Effector memory CD8-positive, alpha-beta T cell (primary cell): ENCODE measurements around the gene SPIN2B.
"Not testable (repeated sequence)": the region's sequence is repeated elsewhere in the genome, so short reads cannot be mapped to it uniquely, and the experiment has no call there.

ENCODE experiments used
- ATAC-seq: fragments of 150-1000 bp; cut with Tn5 transposase; replicated peaks from 2 replicates; pipeline ENCODE4 v1.10.0; 2021; ENCODE audit warnings: mild to moderate bottlenecking, moderate library complexity
- DNase-seq, 3 experiments: peaks; one replicate each; pipeline ENCODE4 v3.0.0; 2021
- H3K27ac Mint-ChIP-seq, 2 donors: one replicate each; pipeline ENCODE4 v1.8.0; 2022; ENCODE audit warnings: mild to moderate bottlenecking in 2 of 2, mixed read lengths in 2 of 2, moderate library complexity in 2 of 2
- H3K27me3 Mint-ChIP-seq, 2 donors: one replicate each; pipeline ENCODE4 v1.8.0; 2022; ENCODE audit warnings: mixed read lengths in 2 of 2
- H3K36me3 Mint-ChIP-seq: one replicate; pipeline ENCODE4 v1.8.0; 2022; ENCODE audit warnings: mild to moderate bottlenecking, moderate library complexity, mixed read lengths; ENCODE audit not compliant: insufficient read depth
- H3K4me1 Mint-ChIP-seq, 2 donors: one replicate each; pipeline ENCODE4 v1.8.0; 2022; ENCODE audit warnings: low read depth in 2 of 2, mixed read lengths in 2 of 2
- H3K4me3 Mint-ChIP-seq, 2 donors: one replicate each; pipeline ENCODE4 v1.8.0; 2022; ENCODE audit warnings: mild to moderate bottlenecking in 2 of 2, mixed read lengths in 2 of 2, moderate library complexity in 2 of 2
- H3K9me3 Mint-ChIP-seq, 2 donors: one replicate each; pipeline ENCODE4 v1.8.0; 2022; ENCODE audit warnings: mixed read lengths in 2 of 2
- total RNA-seq, 9 experiments: gene quantifications; one replicate each; lab custom pipeline; 2026; lab: John Stamatoyannopoulos, UW

SPIN2B gene
- 1.2 to 4.6 (median 2.5) reads per million in 9 experiments for total RNA-seq

- H3K9me3 Mint-ChIP-seq: no peaks in the 10 kb centered on the region
Observed at GRCh38 chrX:57121162-57121755, at the start of gene SPIN2B. Gene SPIN2B, minus strand, starts transcription at chrX:57121548.

GRCh38 chrX:57156397-57157049 lies 35.2 kb upstream of the SPIN2B start:
- no peaks in the 10 kb centered on the region for H3K36me3 Mint-ChIP-seq
- DNase-seq: no peak
- no peaks in the 10 kb centered on the region for H3K27me3 Mint-ChIP-seq
- no peaks in the 10 kb centered on the region for H3K4me1 Mint-ChIP-seq
- H3K27ac Mint-ChIP-seq: no peak overlapping the region
- no peaks in the 10 kb centered on the region for H3K9me3 Mint-ChIP-seq
- H3K4me3 Mint-ChIP-seq: no peak overlapping the region
- no peak for ATAC-seq

More at GRCh38 chrX:57121162-57121755, at the start of gene SPIN2B:
- Mint-ChIP-seq H3K27me3 (no peaks in the 10 kb centered on the region), H3K36me3 (peaks cover 7% of the 10 kb centered on the region), H3K4me1 (peaks cover 5 to 9% of the 10 kb centered on the region in 2 donors), H3K4me3 (peak within 1 kb of the TSS; percentile 91 to 95), H3K27ac (peak within 1 kb of the TSS; percentile 94 to 96)
- DNase-seq: peak; percentile 61 to 64 (median 63)
- ATAC-seq: peak; percentile 99

GRCh38 chrX:57155171-57155570 lies 33.8 kb upstream of the SPIN2B start:
- Mint-ChIP-seq H3K4me3 (no peak overlapping the region), H3K36me3 (no peaks in the 10 kb centered on the region), H3K27me3 (no peaks in the 10 kb centered on the region), H3K9me3 (no peaks in the 10 kb centered on the region), H3K27ac (no peak overlapping the region), H3K4me1 (no peaks in the 10 kb centered on the region)
- ATAC-seq: no peak
- DNase-seq: no peak

- not testable (repeated sequence) for H3K27ac Mint-ChIP-seq, H3K9me3 Mint-ChIP-seq, ATAC-seq, H3K27me3 Mint-ChIP-seq, H3K36me3 Mint-ChIP-seq, H3K4me3 Mint-ChIP-seq, H3K4me1 Mint-ChIP-seq, DNase-seq
Observed at GRCh38 chrX:57152222-57152621, 30.9 kb upstream of the SPIN2B start.

GRCh38 chrX:57138674-57139073 lies 17.3 kb upstream of the SPIN2B start:
- Mint-ChIP-seq H3K27me3 (no peaks in the 10 kb centered on the region), H3K27ac (no peak overlapping the region), H3K4me1 (peaks cover 5 to 6% of the 10 kb centered on the region in 2 donors), H3K36me3 (no peaks in the 10 kb centered on the region), H3K9me3 (peaks cover 0 to 2% of the 10 kb centered on the region in 2 donors), H3K4me3 (no peak overlapping the region)
- no peak for DNase-seq
- ATAC-seq: no peak

- Mint-ChIP-seq H3K4me3 (no peak overlapping the region), H3K36me3 (no peaks in the 10 kb centered on the region), H3K27me3 (no peaks in the 10 kb centered on the region), H3K4me1 (peaks cover 5 to 6% of the 10 kb centered on the region in 2 donors), H3K27ac (no peak overlapping the region), H3K9me3 (peaks cover 0 to 2% of the 10 kb centered on the region in 2 donors)
- DNase-seq (no peak), ATAC-seq (no peak)
Observed at GRCh38 chrX:57137501-57137900, 16.2 kb upstream of the SPIN2B start.

- not testable (repeated sequence) for H3K27ac Mint-ChIP-seq, H3K4me3 Mint-ChIP-seq, DNase-seq, H3K27me3 Mint-ChIP-seq, H3K4me1 Mint-ChIP-seq, ATAC-seq, H3K36me3 Mint-ChIP-seq, H3K9me3 Mint-ChIP-seq
Observed at GRCh38 chrX:57137073-57137472, 15.7 kb upstream of the SPIN2B start, which contains the start of gene SPIN2A. Gene SPIN2A, minus strand, starts transcription at chrX:57137397. Its CDS starts 800 bp downstream, at chrX:57136597.

GRCh38 chrX:57136589-57136988 lies 15.2 kb upstream of the SPIN2B start:
- H3K4me3 Mint-ChIP-seq, H3K27ac Mint-ChIP-seq, H3K4me1 Mint-ChIP-seq, H3K27me3 Mint-ChIP-seq, H3K36me3 Mint-ChIP-seq, H3K9me3 Mint-ChIP-seq, DNase-seq, ATAC-seq: not testable (repeated sequence)

- Mint-ChIP-seq H3K4me3 (no peak overlapping the region), H3K36me3 (no peaks in the 10 kb centered on the region), H3K27ac (no peak overlapping the region), H3K4me1 (no peaks in the 10 kb centered on the region), H3K9me3 (peaks cover 0 to 2% of the 10 kb centered on the region in 2 donors), H3K27me3 (no peaks in the 10 kb centered on the region)
- ATAC-seq (no peak), DNase-seq (no peak)
Observed at GRCh38 chrX:57135287-57135686, 13.9 kb upstream of the SPIN2B start.

- no peaks in the 10 kb centered on the region for H3K36me3 Mint-ChIP-seq
- no peak overlapping the region for H3K27ac Mint-ChIP-seq
- no peak for DNase-seq
- no peaks in the 10 kb centered on the region for H3K27me3 Mint-ChIP-seq
- no peak overlapping the region for H3K4me3 Mint-ChIP-seq
- H3K4me1 Mint-ChIP-seq: no peaks in the 10 kb centered on the region
- no peak for ATAC-seq
- peaks cover 0 to 2% of the 10 kb centered on the region in 2 donors for H3K9me3 Mint-ChIP-seq
Observed at GRCh38 chrX:57134702-57135101, 13.4 kb upstream of the SPIN2B start.

GRCh38 chrX:57133706-57134105 lies 12.4 kb upstream of the SPIN2B start:
- no peaks in the 10 kb centered on the region for H3K27me3 Mint-ChIP-seq
- no peak for ATAC-seq
- DNase-seq: no peak
- H3K27ac Mint-ChIP-seq: no peak overlapping the region
- peaks cover 0 to 2% of the 10 kb centered on the region in 2 donors for H3K9me3 Mint-ChIP-seq
- H3K4me1 Mint-ChIP-seq: no peaks in the 10 kb centered on the region
- no peaks in the 10 kb centered on the region for H3K36me3 Mint-ChIP-seq
- H3K4me3 Mint-ChIP-seq: no peak overlapping the region

GRCh38 chrX:57133284-57133683 lies 11.9 kb upstream of the SPIN2B start:
- H3K27ac Mint-ChIP-seq, H3K4me1 Mint-ChIP-seq, ATAC-seq, H3K27me3 Mint-ChIP-seq, H3K4me3 Mint-ChIP-seq, DNase-seq, H3K9me3 Mint-ChIP-seq, H3K36me3 Mint-ChIP-seq: not testable (repeated sequence)

GRCh38 chrX:57132046-57132445 lies 10.7 kb upstream of the SPIN2B start:
- H3K4me1 Mint-ChIP-seq: no peaks in the 10 kb centered on the region
- no peaks in the 10 kb centered on the region for H3K36me3 Mint-ChIP-seq
- H3K27ac Mint-ChIP-seq: no peak overlapping the region
- no peaks in the 10 kb centered on the region for H3K9me3 Mint-ChIP-seq
- DNase-seq: no peak
- H3K27me3 Mint-ChIP-seq: no peaks in the 10 kb centered on the region
- no peak overlapping the region for H3K4me3 Mint-ChIP-seq
- no peak for ATAC-seq

GRCh38 chrX:57121816-57122215 lies 468 bp upstream of the SPIN2B start:
- peak overlapping the region; percentile 91 to 95 for H3K4me3 Mint-ChIP-seq
- peak overlapping the region; percentile 94 to 96 for H3K27ac Mint-ChIP-seq
- DNase-seq: no peak

More at GRCh38 chrX:57121816-57122215, 468 bp upstream of the SPIN2B start:
- no peaks in the 10 kb centered on the region for H3K9me3 Mint-ChIP-seq
- H3K4me1 Mint-ChIP-seq: peaks cover 5 to 9% of the 10 kb centered on the region in 2 donors
- H3K27me3 Mint-ChIP-seq: no peaks in the 10 kb centered on the region
- H3K36me3 Mint-ChIP-seq: peaks cover 7% of the 10 kb centered on the region
- no peak for ATAC-seq
